ENCODE data around the gene BRIP1.

The BRIP1 gene

GRCh38 chr17:61656721-61657217 lies 206.6 kb downstream of the BRIP1 start:
- Mint-ChIP-seq H3K4me3 (no peak overlapping the region), H3K27me3 (peaks cover 23% of the 10 kb centered on the region), H3K4me1 (ENCODE audit: low read depth) (no peaks in the 10 kb centered on the region), H3K27ac (no peak overlapping the region), H3K36me3 (ENCODE audit: low read depth) (no peaks in the 10 kb centered on the region), H3K9me3 (peaks cover 12% of the 10 kb centered on the region)
- DNase-seq, result no peak

- H3K9me3 Mint-ChIP-seq, result peaks cover 26% of the 10 kb centered on the region
- no peak for DNase-seq
- H3K27ac Mint-ChIP-seq, result no peak overlapping the region
- no peak overlapping the region for H3K4me3 Mint-ChIP-seq
- no peaks in the 10 kb centered on the region for H3K36me3 Mint-ChIP-seq (ENCODE audit: low read depth)
- H3K27me3 Mint-ChIP-seq, result peaks cover 39% of the 10 kb centered on the region
- no peaks in the 10 kb centered on the region for H3K4me1 Mint-ChIP-seq (ENCODE audit: low read depth)
Measured at GRCh38 chr17:61650749-61651148, 212.6 kb downstream of the BRIP1 start.

- peaks cover 24% of the 10 kb centered on the region for H3K9me3 Mint-ChIP-seq
- DNase-seq, result no peak
- H3K4me1 Mint-ChIP-seq (ENCODE audit: low read depth), result no peaks in the 10 kb centered on the region
- H3K27ac Mint-ChIP-seq, result no peak overlapping the region
- H3K4me3 Mint-ChIP-seq, result no peak overlapping the region
- peaks cover 49% of the 10 kb centered on the region for H3K27me3 Mint-ChIP-seq
- H3K36me3 Mint-ChIP-seq (ENCODE audit: low read depth), result no peaks in the 10 kb centered on the region
Measured at GRCh38 chr17:61648587-61648986, 214.7 kb downstream of the BRIP1 start.

GRCh38 chr17:61647047-61647446 lies 216.3 kb downstream of the BRIP1 start:
- H3K4me1 Mint-ChIP-seq (ENCODE audit: low read depth), result no peaks in the 10 kb centered on the region
- H3K27me3 Mint-ChIP-seq, result peaks cover 44% of the 10 kb centered on the region
- no peak overlapping the region for H3K27ac Mint-ChIP-seq
- peaks cover 16% of the 10 kb centered on the region for H3K9me3 Mint-ChIP-seq
- no peak overlapping the region for H3K4me3 Mint-ChIP-seq
- DNase-seq, result no peak
- no peaks in the 10 kb centered on the region for H3K36me3 Mint-ChIP-seq (ENCODE audit: low read depth)

- H3K27ac Mint-ChIP-seq, result no peak overlapping the region
- H3K9me3 Mint-ChIP-seq, result peaks cover 11% of the 10 kb centered on the region
- no peaks in the 10 kb centered on the region for H3K36me3 Mint-ChIP-seq (ENCODE audit: low read depth)
- H3K27me3 Mint-ChIP-seq, result peaks cover 40% of the 10 kb centered on the region
- no peak for DNase-seq
- H3K4me3 Mint-ChIP-seq, result no peak overlapping the region
- no peaks in the 10 kb centered on the region for H3K4me1 Mint-ChIP-seq (ENCODE audit: low read depth)
Measured at GRCh38 chr17:61646482-61646881, 216.8 kb downstream of the BRIP1 start.

- Mint-ChIP-seq H3K27me3 (peaks cover 38% of the 10 kb centered on the region), H3K9me3 (peaks cover 9% of the 10 kb centered on the region), H3K36me3 (ENCODE audit: low read depth) (no peaks in the 10 kb centered on the region), H3K4me3 (no peak overlapping the region), H3K27ac (no peak overlapping the region), H3K4me1 (ENCODE audit: low read depth) (no peaks in the 10 kb centered on the region)
- DNase-seq, result no peak
Measured at GRCh38 chr17:61645920-61646319, 217.4 kb downstream of the BRIP1 start.

- no peak overlapping the region for H3K4me3 Mint-ChIP-seq
- H3K36me3 Mint-ChIP-seq (ENCODE audit: low read depth), result no peaks in the 10 kb centered on the region
- no peak overlapping the region for H3K27ac Mint-ChIP-seq
- no peak for DNase-seq
- H3K27me3 Mint-ChIP-seq, result peaks cover 34% of the 10 kb centered on the region
- peaks cover 5% of the 10 kb centered on the region for H3K9me3 Mint-ChIP-seq
- H3K4me1 Mint-ChIP-seq (ENCODE audit: low read depth), result no peaks in the 10 kb centered on the region
Measured at GRCh38 chr17:61644800-61645774, 218.2 kb downstream of the BRIP1 start.

- H3K9me3 Mint-ChIP-seq, result no peaks in the 10 kb centered on the region
- no peak overlapping the region for H3K4me3 Mint-ChIP-seq
- H3K4me1 Mint-ChIP-seq (ENCODE audit: low read depth), result no peaks in the 10 kb centered on the region
- H3K27me3 Mint-ChIP-seq, result peaks cover 36% of the 10 kb centered on the region
- H3K36me3 Mint-ChIP-seq (ENCODE audit: low read depth), result no peaks in the 10 kb centered on the region
- no peak overlapping the region for H3K27ac Mint-ChIP-seq
- no peak for DNase-seq
Measured at GRCh38 chr17:61642768-61643167, 220.6 kb downstream of the BRIP1 start.

GRCh38 chr17:61641715-61642114 lies 221.6 kb downstream of the BRIP1 start:
- Mint-ChIP-seq H3K27me3 (peaks cover 38% of the 10 kb centered on the region), H3K4me1 (ENCODE audit: low read depth) (no peaks in the 10 kb centered on the region), H3K27ac (no peak overlapping the region), H3K4me3 (no peak overlapping the region), H3K9me3 (no peaks in the 10 kb centered on the region), H3K36me3 (ENCODE audit: low read depth) (no peaks in the 10 kb centered on the region)
- no peak for DNase-seq

- no peaks in the 10 kb centered on the region for H3K36me3 Mint-ChIP-seq (ENCODE audit: low read depth)
- no peaks in the 10 kb centered on the region for H3K4me1 Mint-ChIP-seq (ENCODE audit: low read depth)
- H3K27me3 Mint-ChIP-seq, result peaks cover 41% of the 10 kb centered on the region
- DNase-seq, result no peak
- H3K27ac Mint-ChIP-seq, result no peak overlapping the region
- H3K9me3 Mint-ChIP-seq, result no peaks in the 10 kb centered on the region
- H3K4me3 Mint-ChIP-seq, result no peak overlapping the region
Measured at GRCh38 chr17:61641084-61641483, 222.2 kb downstream of the BRIP1 start.

GRCh38 chr17:61639818-61640217 lies 223.5 kb downstream of the BRIP1 start:
- Mint-ChIP-seq H3K27me3 (peaks cover 45% of the 10 kb centered on the region), H3K9me3 (no peaks in the 10 kb centered on the region), H3K4me3 (no peak overlapping the region), H3K4me1 (ENCODE audit: low read depth) (no peaks in the 10 kb centered on the region), H3K36me3 (ENCODE audit: low read depth) (no peaks in the 10 kb centered on the region), H3K27ac (no peak overlapping the region)
- no peak for DNase-seq

GRCh38 chr17:61638087-61638486 lies 225.2 kb downstream of the BRIP1 start:
- Mint-ChIP-seq H3K4me3 (no peak overlapping the region), H3K36me3 (ENCODE audit: low read depth) (no peaks in the 10 kb centered on the region), H3K9me3 (no peaks in the 10 kb centered on the region), H3K27ac (no peak overlapping the region), H3K4me1 (ENCODE audit: low read depth) (no peaks in the 10 kb centered on the region), H3K27me3 (peaks cover 46% of the 10 kb centered on the region)
- no peak for DNase-seq

GRCh38 chr17:61635913-61636432 lies 227.4 kb downstream of the BRIP1 start:
- Mint-ChIP-seq H3K4me1 (ENCODE audit: low read depth) (no peaks in the 10 kb centered on the region), H3K27ac (no peak overlapping the region), H3K27me3 (peaks cover 58% of the 10 kb centered on the region), H3K4me3 (no peak overlapping the region), H3K9me3 (no peaks in the 10 kb centered on the region), H3K36me3 (ENCODE audit: low read depth) (no peaks in the 10 kb centered on the region)
- no peak for DNase-seq

- Mint-ChIP-seq H3K27ac (no peak overlapping the region), H3K36me3 (ENCODE audit: low read depth) (no peaks in the 10 kb centered on the region), H3K27me3 (peaks cover 65% of the 10 kb centered on the region)
Measured at GRCh38 chr17:61634942-61635538, 228.3 kb downstream of the BRIP1 start.

More at GRCh38 chr17:61634942-61635538, 228.3 kb downstream of the BRIP1 start:
- no peak overlapping the region for H3K4me3 Mint-ChIP-seq
- no peak for DNase-seq
- no peaks in the 10 kb centered on the region for H3K9me3 Mint-ChIP-seq
- no peaks in the 10 kb centered on the region for H3K4me1 Mint-ChIP-seq (ENCODE audit: low read depth)

All from activated T-cell treated with anti-CD3 and anti-CD28 coated beads, Interleukin-2, amount 50 U/mL, for 24 hours (primary cell).